ENCODE results near the gene INPP5D. TPM values are rescaled to one million over a fixed set of nuclear protein-coding genes. Genes with fewer than 3 reads are reported as not detected.

The INPP5D gene
- total RNA-seq, 2 experiments from 2014 or later: 79.5 to 92.6 TPM

DNA sequence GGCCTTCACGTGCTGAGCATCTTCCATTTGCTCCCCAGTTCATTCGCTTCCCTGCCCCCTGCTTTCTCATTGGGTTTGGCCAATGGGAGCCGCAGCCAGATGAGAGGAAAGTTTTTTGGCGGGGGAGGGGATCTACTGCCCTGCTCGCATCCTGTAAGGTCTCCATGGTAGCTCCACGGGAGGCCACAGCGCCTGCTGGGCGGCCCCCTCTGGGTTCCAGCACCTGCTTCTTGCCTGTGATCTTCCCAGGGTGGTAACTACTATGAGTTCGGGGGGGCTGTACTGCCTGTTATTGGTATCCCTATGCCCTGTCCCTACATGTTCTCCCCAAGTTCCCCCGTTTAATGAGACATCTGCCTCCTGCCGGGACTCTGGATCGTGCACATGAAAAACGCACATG lies 57.2 kb downstream of the INPP5D start:
- intact Hi-C loops (cut with micrococcal nuclease; ENCODE audit: unreplicated experiment): no loop called here
- no peak overlapping the region for H3K4me2 ChIP-seq (ENCODE audit: low read length)
- H3K36me3 ChIP-seq (ENCODE audit: insufficient read depth, low read length): peaks cover 20% of the 10 kb centered on the region
- no peak overlapping the region for H2AFZ ChIP-seq (ENCODE audit: low read length)
- no peak overlapping the region for H3K27ac ChIP-seq (ENCODE audit: low read depth, low read length, poor library complexity, severe bottlenecking)
- no TSS peak for BruUV-seq (replicated peaks)
- H3K9me3 ChIP-seq (ENCODE audit: low read length): no peaks in the 10 kb centered on the region
- TF ChIP-seq, protein P1, sequence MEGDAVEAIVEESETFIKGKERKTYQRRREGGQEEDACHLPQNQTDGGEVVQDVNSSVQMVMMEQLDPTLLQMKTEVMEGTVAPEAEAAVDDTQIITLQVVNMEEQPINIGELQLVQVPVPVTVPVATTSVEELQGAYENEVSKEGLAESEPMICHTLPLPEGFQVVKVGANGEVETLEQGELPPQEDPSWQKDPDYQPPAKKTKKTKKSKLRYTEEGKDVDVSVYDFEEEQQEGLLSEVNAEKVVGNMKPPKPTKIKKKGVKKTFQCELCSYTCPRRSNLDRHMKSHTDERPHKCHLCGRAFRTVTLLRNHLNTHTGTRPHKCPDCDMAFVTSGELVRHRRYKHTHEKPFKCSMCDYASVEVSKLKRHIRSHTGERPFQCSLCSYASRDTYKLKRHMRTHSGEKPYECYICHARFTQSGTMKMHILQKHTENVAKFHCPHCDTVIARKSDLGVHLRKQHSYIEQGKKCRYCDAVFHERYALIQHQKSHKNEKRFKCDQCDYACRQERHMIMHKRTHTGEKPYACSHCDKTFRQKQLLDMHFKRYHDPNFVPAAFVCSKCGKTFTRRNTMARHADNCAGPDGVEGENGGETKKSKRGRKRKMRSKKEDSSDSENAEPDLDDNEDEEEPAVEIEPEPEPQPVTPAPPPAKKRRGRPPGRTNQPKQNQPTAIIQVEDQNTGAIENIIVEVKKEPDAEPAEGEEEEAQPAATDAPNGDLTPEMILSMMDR (conservative IDR thresholded peaks at IDR 0.05; ENCODE audit: low read length): no peak
- TF ChIP-seq EZH2phosphoT487 (IDR thresholded peaks at IDR 0.05; ENCODE audit: borderline replicate concordance, low read depth, low read length): no peak
- H3K4me3 ChIP-seq (ENCODE audit: low read depth, low read length, poor library complexity, severe bottlenecking): no peak overlapping the region
- ChIA-PET CTCF (ENCODE audit: unreplicated experiment) (no interaction called here), POLR2A (no interaction called here)
- peaks cover 4% of the 10 kb centered on the region for H3K4me1 ChIP-seq (ENCODE audit: insufficient read depth, low read length, poor library complexity, severe bottlenecking)
- H3K9me2 ChIP-seq (ENCODE audit: insufficient read depth, low read length): no peaks in the 10 kb centered on the region
- DNase-seq (ENCODE audit: low spot score): no peak
- peaks cover 7% of the 10 kb centered on the region; the same call in 1 of the 2 replicates for H3K79me2 ChIP-seq (ENCODE audit: insufficient read depth, low read depth, low read length)
- no peaks in the 10 kb centered on the region for H4K20me1 ChIP-seq (ENCODE audit: insufficient read depth, low read length)

DNA sequence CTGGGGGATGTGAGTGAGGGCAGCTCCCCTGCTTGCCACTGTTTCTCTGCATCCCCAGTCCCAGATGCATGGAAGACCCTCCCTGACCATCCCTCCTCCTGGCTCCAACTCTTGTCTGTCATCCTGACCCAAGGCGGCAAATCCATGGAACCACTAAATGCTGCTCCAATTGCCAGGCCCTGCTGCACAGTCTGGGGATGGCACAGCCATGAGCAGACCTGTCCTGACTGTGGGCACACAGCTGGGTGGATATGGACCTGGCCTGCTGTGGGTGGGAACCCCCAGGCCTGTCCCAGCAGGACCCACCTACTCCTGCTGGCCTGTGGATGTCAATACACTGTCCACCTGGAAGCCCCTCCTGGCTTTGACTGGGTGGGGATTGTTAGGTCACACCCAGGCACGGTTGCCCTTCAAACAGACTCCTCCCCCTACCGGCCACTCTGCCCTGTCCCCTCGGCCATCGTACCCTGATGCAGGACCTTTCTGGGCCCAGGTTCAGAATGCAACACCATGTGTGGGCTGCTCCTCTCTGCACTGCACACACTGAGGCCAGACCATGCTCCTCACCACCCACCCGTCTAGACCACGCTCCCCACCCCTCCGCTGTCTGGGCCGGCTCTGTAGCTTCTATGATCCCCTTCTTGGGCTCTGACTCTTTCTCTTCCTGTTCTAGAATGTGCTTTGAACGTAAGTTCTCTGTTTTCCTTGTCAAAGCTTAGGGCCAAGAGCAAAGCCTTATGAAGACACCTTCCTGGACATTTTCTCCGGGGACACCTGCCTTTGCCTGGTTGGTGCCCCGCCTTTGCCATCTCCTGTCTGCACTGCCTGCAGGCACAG lies 57.9 kb downstream of the INPP5D start:
- Histone ChIP-seq H3K4me1 (ENCODE audit: insufficient read depth, low read length, poor library complexity, severe bottlenecking) (peaks cover 4% of the 10 kb centered on the region), H3K9me3 (ENCODE audit: low read length) (no peaks in the 10 kb centered on the region), H3K9me2 (ENCODE audit: insufficient read depth, low read length) (no peaks in the 10 kb centered on the region), H2AFZ (ENCODE audit: low read length) (no peak overlapping the region), H3K79me2 (ENCODE audit: insufficient read depth, low read depth, low read length) (peaks cover 6% of the 10 kb centered on the region; the same call in 1 of the 2 replicates), H3K36me3 (ENCODE audit: insufficient read depth, low read length) (peaks cover 26% of the 10 kb centered on the region), H3K27ac (ENCODE audit: low read depth, low read length, poor library complexity, severe bottlenecking) (no peak overlapping the region), H3K4me2 (ENCODE audit: low read length) (no peak overlapping the region), H4K20me1 (ENCODE audit: insufficient read depth, low read length) (no peaks in the 10 kb centered on the region), H3K4me3 (ENCODE audit: low read depth, low read length, poor library complexity, severe bottlenecking) (no peak overlapping the region)
- POLR2A ChIA-PET: no interaction called here
- no peak for DNase-seq (ENCODE audit: low spot score)
- CTCF ChIA-PET (ENCODE audit: unreplicated experiment): no interaction called here
- no peak for TF ChIP-seq EZH2phosphoT487 (IDR thresholded peaks at IDR 0.05; ENCODE audit: borderline replicate concordance, low read depth, low read length)
- TF ChIP-seq, protein P1 (conservative IDR thresholded peaks at IDR 0.05; ENCODE audit: low read length): no peak
- BruUV-seq (replicated peaks): no TSS peak
- intact Hi-C loops (cut with micrococcal nuclease; ENCODE audit: unreplicated experiment): no loop called here

DNA sequence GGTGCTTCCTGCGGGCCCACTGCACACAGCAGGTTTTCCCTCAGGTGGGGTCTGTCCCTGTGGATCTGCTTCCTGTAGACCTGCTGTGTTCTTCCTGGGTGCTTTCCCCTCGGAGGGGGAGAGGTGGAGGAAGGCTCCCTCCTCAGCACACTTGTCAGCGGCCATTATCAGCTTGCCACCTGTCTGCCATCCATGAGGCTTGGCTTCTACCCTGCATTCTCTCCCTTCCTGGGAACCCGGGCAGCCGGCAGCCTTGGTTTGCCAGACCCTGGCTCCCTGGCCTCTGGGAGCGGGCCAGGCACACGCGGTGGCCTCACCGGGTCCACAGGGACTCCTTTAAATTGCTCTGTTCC lies 58.5 kb downstream of the INPP5D start:
- intact Hi-C loops (cut with micrococcal nuclease; ENCODE audit: unreplicated experiment): no loop called here
- Histone ChIP-seq H4K20me1 (ENCODE audit: insufficient read depth, low read length) (no peaks in the 10 kb centered on the region), H2AFZ (ENCODE audit: low read length) (no peak overlapping the region), H3K4me2 (ENCODE audit: low read length) (no peak overlapping the region), H3K79me2 (ENCODE audit: insufficient read depth, low read depth, low read length) (peaks cover 6% of the 10 kb centered on the region; the same call in 1 of the 2 replicates), H3K9me3 (ENCODE audit: low read length) (no peaks in the 10 kb centered on the region), H3K9me2 (ENCODE audit: insufficient read depth, low read length) (no peaks in the 10 kb centered on the region), H3K4me3 (ENCODE audit: low read depth, low read length, poor library complexity, severe bottlenecking) (no peak overlapping the region), H3K27ac (ENCODE audit: low read depth, low read length, poor library complexity, severe bottlenecking) (no peak overlapping the region), H3K4me1 (ENCODE audit: insufficient read depth, low read length, poor library complexity, severe bottlenecking) (peaks cover 6% of the 10 kb centered on the region), H3K36me3 (ENCODE audit: insufficient read depth, low read length) (peaks cover 32% of the 10 kb centered on the region)
- TF ChIP-seq, protein P1 (conservative IDR thresholded peaks at IDR 0.05; ENCODE audit: low read length): no peak
- no peak for TF ChIP-seq EZH2phosphoT487 (IDR thresholded peaks at IDR 0.05; ENCODE audit: borderline replicate concordance, low read depth, low read length)
- DNase-seq (ENCODE audit: low spot score): no peak
- ChIA-PET POLR2A (no interaction called here), CTCF (ENCODE audit: unreplicated experiment) (no interaction called here)
- BruUV-seq (replicated peaks): no TSS peak

All from OCI-LY7 (cell line).